ENCODE data around the gene CLIP4.

Gene CLIP4

DNA sequence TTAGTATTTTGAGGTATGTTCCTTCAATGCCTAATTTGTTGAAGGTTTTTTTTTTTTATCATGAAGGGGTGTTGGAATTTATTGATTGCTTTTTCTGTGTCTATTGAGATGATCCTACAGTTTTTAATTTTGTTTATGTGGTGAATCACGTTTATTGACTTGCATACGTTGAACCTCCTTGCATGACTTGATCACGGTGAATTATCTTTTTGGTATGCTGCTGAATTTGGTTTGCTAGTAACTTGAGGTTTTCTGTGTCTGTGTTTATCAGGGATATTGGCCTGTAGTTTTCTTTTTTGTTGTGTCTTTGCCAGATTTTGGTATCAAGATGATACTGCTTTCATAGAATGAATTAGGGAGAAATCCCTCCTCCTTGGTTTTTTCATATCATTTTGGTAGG lies 23.9 kb downstream of the CLIP4 start:
- no peak for DNase-seq

DNA sequence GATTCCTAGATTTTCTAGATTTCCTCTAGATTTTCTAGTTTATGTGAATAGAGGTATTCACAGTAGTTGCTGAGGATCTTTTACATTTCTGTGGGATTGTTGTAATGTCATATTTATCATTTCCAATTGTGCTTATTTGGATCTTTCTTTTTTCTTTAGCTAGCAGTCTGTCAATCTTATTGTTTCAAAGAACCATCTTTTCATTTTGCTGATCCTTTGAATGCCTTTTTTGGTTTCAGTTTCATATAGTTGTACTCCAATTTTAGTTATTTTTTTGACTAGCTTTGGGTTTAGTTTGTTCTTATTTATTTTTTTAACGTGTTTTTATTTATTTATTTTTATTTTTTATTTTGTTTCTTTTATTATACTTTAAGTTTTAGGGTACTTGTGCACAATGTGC lies 24.5 kb downstream of the CLIP4 start:
- no peak for DNase-seq

DNA sequence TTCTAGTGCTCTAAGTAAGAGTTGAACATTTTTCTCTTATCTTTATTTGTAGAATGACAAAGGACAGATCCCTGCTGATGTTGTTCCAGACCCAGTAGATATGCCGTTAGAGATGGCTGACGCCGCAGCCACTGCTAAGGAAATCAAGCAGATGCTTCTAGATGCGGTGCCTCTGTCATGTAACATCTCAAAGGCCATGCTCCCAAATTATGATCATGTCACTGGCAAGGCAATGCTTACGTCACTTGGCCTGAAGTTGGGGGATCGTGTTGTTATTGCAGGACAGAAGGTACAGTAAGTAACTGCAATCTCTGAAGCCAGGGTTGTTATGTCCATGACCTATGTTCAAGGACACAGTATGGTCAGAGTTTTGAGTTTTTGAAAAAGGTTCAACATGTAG lies 28.4 kb downstream of the CLIP4 start:
- DNase-seq = no peak

DNA sequence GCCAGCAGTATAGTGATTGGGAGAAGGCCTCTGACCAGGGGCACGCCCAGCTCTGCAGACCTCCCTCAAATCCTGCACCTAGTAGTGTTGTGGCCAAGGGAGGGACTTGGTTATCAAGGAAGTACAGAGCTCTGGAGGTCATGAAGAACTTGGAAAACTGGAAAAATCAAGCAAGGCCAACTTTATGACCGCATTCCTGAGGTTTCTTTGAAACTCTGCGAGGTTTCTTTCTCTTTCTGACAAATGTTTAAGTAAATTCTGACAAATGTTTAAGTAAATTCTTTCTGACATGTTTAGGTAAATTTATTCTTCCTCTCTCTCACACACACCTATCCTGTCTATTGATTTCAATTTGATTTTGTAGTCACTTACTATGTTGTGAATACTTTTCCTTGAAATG lies 31.0 kb downstream of the CLIP4 start:
- DNase-seq = no peak

DNA sequence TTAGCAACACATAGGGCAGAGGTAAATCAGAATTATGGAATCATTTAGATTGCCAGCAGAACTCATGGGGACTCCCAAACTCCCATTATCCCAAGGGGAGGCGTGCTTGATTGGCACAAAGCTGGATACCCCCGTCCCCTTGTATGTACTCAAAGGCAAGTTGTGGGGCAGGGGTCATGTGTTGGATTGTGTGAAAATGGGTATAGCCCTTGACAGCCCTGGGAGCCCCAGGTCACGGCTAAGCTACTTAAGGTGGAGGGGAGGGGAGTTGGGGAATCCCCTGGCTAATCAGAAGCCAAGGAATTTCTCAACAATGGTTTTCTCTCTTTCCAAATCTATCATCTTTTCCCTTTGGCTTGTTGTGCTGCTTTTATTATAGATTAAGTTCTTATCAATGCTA lies 32.7 kb downstream of the CLIP4 start:
- DNase-seq = no peak

DNA sequence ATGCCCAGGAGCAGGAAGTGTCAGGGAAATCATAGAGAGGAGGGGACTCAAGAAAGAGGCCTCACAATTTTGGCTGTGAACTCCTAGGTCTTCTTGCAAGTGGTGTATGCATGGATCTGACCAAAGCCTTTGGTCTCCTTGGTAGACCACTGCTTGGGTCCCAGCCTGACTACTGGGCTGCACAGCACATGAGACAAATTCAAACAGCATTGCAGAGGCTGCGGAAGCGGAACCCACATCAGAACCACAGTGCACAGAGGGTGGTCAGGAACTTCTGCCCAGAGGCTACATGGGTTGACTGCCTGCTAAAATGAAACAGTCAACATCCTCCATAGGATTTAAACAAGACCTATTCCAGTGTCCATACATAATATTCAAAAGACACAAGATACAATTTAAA lies 39.4 kb downstream of the CLIP4 start:
- DNase-seq = no peak

DNA sequence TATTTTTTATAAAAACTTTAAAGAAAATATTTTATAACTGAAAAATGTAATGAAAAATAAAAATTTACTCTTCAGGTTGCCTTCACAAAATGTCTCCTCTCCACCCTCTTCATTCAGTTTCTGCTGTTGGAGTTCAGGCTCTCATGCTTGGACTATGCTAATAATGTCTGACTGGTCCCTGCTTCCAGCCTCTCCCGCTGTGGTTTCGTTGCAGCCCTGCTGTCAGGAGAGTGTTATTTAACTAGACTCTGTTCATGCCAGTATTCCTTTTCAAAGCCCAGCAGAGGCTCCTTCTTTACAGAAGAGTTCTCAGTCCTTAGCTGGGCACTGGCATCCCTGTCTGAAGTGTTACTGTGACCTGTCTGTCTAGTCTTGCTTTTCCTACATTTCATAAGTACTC lies 40.4 kb downstream of the CLIP4 start:
- DNase-seq = no peak

DNA sequence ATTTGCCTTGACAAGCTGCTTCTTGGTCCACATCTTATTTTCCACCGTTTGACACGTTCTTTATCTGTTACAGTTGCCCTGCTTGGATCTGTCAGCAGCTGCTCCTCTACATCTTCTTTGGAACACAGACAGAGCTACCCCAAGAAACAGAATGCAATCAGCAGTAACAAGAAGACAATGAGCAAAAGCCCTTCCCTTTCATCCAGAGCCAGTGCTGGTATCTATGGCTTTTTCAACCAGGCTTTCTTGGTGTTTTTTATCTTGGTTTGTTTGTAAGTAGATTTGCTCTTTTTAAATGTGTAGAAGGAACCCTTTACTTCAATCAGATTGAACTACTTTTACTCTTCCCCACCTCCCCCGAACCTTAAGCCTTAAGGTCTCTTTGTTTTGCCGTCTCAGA lies 41.9 kb downstream of the CLIP4 start:
- no peak for DNase-seq

DNA sequence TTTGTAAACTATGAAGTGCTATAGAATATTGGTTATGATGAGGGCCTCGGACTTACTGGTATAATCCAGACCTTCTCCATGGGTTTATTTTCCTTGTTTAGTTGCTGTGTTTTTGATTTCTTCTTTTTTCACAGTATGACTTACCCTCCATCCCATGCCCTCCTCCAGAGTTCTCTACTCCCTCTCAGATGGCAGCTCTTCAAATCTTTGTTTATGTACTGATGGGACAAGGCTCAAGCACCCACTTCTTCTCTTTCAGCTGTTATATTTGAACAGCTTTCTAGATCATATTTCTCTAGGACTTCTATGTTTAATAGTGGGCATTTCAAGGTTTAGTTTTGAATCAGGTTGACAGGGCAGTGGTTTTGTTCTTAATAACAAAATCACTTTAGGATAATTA lies 43.9 kb downstream of the CLIP4 start:
- no peak for DNase-seq

DNA sequence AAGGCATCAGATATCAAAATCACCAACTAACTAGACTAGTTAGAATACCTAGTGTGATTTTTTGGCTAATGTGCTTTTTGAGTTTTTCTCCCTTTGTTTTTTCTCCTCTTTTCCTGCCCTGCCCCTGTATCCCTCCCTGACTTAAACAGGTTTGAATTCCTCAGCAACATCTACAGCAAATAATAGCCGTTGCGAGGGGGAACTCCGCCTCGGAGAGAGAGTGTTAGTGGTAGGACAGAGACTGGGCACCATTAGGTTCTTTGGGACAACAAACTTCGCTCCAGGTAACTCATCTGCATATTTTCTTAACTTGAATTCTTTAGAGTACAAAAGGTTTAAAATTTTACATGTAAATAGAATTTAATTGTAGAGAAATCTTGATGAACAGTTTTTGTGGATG lies 45.0 kb downstream of the CLIP4 start:
- no peak for DNase-seq

DNA sequence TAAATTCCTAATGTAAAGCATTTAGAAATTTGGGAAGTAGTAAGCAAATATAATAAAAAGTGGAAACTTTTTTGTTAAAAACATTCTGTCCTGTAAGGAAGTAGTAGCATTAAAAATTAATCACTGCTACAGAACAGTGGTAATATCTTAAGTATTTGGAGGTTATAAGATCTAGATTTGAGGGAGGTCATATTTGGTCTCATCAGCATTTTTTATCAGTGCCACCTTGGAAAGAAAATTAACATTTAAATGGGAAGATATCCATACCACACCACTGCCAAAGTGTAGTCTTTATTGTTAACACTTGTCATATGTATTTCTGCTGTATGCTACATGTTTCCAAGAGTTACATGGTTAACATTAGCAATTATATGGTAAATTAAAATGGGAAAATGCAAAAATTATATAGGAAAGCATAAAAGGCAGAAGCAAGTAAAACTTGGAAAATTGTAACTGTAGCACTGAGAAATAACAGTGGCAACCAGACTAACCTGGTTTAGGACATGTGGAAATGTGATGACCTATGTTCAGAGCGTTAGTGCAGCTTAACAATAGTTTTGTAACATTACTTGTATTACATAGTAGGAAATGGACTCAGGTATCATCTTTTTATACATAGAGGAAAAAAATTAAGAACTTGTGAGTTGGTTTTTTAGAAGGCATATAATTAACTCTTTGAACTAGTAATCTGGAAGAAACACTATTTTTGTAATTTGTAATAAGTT lies 47.2 kb downstream of the CLIP4 start:
- no peak for DNase-seq

DNA sequence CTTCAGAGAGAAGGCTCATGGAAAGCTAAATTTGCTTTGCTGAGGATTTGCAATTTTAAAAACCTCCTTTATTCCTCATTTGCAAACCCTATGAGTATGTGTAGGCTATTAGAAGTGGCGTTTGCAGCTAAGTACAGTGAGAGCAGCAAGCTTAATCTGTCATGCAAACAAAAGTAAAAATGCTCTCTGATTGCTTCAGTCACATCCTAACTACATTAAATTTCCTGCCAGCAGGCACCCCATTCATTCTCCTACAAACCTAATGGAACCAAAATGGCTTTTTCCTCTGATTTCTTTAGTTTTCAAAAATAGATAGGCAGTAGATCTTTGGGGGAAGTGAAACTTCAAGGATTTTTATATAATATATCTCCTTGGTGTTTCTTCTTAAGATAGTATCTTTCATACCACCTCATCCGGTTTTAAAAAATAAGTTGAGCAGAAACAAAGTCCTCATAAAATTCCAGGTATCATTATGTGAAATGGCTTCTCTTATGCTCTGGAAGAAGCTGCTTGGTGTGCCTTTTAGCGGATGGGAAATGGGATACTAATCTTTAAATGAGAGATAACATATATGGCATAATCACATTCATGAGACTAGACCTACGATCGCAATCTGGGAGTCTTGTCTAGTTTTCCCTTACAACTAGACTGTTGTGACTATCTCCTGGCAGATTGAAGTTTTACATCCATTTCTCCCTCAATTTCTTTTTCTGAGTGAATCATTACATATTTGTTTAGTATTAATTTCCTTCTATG lies 49.1 kb downstream of the CLIP4 start:
- no peak for DNase-seq

DNA sequence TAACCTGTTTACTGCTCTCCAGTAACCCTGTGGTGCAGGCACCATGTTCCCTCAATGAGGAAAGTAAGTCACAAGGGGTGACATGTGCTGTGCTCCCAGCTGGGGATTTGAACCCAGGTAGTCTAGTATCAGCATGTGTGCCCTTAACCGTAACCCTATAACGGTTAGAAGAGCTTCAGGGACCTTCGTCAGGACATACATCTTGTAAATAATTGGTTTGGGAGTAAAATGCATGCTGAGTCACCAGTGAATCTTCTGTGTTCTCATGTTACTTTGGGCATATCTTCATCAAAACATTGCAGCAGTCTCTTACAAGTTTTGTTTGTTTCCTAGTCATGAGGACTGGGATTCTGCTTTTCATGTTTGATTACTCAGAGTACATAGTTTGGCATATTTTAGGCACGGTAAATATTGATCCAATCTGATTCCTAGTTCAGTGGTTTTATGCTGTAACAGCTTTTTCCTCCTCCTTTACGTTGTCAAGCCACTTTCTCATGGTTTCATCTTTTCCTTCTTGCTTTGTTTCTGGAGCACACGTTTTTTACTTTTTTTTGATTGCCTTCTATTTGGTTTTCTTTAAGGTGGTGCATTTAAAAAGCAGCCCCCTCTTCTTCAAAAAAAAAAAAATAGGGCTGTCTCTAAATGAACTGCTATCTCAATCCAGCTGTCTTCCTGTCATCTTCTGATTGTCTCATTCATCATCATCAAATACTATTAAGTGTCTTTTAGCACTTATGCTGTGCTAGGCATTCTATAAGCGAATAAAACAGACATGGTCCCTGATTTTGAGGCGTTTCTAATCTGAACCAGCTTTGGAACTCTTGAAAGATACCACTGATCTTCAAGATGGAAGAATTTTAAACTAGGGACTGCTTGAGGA lies 50.4 kb downstream of the CLIP4 start:
- no peak for DNase-seq

DNA sequence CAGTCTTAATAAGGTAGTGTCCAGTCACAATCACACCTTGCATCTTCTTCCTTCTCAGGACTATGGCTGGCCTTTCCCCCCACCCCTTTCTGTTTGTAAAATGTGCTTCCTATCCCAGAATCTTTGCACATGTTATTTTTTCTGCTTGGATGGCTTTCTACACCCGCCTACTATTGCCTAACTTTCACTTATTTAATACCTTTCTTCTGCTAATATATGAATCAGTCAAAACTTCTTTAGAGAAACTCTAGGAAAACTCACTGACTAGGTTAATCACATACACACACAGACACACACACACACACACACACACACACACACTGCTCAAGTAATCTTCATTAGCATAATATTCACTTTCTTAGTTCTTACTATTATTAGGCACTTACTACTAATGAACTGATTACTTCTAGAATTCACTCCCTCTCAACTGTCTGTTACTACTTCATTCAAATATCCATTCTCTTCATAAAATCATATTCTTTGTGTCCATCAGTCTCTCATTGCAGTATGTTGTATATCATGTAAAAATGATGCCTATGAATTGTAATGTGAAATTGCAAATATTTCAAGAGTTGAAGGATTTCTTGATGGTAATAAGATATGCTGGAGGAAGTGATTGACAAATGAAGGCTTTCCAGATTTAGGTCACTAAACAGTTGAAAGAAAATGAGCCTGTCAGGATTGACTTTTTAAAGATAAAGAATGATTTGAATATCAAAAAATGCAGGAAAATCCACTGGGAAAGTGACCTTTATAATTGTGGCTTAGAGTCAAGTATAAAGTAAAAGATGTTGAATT lies 51.2 kb downstream of the CLIP4 start:
- no peak for DNase-seq

DNA sequence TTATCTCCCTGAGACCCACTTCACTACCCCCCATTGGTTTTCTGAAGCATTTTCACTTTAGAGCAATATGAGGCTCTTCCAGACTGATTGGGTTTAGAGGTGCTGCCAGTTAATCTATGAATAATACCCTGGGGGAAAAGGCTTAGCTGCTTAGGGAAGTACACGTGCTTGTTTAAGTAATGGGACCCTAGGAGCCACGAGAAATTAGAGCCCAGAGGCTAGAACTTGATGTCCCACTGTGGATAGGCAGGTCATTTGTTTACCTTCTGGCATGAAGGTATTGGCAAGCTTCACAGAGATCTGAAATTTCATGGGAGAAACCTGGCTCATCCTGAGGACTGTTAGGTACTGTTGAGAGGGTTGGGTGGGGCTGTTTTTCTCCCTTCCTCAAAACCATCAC lies 59.7 kb downstream of the CLIP4 start:
- DNase-seq = no peak

DNA sequence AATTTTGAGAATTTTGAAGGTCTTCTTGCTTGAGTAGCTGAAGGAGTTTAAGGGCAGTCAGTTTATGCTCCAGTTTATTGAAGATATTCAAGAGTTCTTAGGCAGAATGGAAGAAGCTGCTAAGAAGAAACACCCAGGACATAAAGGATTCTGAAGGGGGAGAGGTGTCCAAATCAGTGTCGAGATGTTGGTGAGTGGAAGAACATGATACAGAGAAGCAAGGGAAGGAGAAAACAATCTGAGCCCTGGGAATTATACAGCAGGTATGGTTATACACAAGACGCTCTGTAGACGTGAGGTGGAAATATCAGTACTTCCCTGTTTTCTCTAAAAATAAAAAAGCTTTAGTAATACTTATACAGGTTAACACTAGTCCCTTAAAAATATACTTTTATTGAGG lies 60.1 kb downstream of the CLIP4 start:
- no peak for DNase-seq

DNA sequence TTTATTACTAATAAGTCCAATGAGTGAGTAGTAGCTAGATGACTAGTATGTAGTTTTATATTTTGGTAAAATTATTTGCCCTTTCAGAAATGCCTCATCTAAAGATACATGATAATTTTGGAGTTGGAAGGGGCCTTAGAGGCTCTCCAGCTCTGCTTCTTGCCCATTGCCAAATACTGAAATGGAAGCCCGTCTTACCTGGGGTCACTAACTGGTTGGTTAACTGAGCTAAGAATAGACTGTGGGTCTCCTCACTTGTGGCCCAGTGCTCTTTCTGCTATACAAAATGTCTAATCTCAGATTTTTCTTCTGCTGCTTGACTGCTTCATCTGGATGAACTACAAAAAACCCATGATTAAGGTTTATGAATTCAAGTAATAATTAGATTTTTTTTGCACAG lies 67.1 kb downstream of the CLIP4 start:
- DNase-seq = no peak

DNA sequence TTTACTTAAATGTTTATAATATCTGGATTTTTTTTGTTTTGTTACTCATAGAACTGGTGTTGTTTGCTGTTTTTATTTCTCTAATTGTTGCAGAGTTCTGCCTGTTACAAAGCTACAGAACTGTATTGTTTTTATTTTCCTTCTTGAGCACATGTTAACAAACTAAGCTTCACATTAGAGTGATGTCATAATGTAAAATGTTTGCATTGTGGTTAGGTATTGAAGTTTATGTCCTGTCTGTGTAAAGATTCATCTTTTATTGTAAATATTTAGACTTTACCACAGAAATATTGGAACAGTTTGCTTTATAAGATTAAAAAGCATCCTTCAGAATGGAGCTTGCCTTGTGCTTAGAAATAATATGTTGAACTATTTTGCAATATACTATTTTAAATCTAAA lies 67.7 kb downstream of the CLIP4 start:
- no peak for DNase-seq

DNA sequence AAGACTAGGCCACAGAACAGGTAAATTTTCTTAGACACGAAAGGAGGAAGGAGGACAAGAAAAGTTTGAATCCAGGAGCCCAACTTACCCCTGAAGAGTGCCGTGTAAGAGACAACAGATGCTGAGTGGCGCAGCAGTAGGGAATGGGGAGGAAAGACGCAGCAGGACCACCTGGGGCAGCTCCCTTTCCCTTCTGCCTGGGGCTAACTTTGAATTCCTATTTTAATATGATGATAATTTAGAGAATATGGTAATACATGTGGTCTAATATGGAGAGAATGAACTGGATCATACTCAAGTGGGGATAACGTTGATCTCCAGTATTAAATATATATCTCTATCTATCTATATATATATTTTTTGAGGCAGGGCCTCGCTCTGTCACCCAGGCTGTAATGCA lies 69.3 kb downstream of the CLIP4 start:
- no peak for DNase-seq

DNA sequence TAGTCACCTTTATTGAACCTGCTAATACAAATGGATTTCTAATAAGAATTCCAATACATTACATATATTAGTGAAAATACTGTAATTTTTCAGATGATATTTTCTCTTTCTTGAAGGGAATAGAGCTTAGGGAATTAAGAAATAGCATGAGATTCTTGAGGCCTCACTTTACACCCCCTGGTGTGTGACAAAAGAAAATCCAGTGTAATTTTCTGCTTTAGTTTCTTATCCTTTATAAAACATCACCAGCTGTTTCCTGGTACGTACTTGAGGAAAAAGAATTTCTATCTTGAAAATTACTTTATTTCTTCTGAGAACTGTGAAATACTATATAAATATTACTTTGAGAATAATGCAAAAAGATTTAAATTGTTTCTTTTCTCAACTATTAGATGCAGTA lies 71.6 kb downstream of the CLIP4 start:
- DNase-seq = no peak

DNA sequence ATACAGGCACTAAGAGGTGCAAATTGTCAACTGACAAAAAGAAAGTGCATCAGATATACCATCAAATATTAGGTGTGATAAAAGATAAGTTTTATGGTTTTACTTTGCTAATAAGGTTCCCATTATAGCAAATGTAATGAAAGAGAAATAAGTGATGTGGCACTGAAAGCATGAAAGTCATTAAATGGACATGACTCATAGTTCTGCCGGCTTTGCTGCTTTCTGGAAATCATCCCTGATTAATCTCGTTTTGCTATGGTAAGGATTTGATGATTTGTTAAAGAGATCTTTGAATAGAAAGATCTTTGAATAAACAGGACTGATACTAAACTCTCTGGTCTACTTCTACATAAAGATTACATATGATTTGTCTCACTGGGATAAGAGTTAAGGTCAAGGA lies 72.7 kb downstream of the CLIP4 start:
- no peak for DNase-seq

DNA sequence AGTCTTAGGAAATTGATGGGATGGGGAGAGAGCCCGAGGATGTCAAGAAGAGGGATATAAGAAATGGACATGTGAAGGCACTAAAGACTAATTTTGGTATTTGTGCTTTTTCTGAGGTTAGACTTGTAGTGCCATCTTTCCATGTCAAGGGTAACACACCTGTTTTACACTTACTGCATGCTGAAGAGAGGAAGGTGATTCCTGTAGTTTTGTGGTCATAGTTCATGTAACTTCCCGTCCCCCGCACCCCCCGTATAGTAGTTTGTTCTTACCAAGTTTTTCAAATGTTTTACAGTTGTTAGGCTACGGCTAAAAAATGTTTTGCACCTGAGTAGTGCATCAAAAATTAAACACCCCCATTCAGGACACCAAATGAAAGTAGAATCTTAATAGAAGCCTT lies 73.8 kb downstream of the CLIP4 start:
- no peak for DNase-seq

DNA sequence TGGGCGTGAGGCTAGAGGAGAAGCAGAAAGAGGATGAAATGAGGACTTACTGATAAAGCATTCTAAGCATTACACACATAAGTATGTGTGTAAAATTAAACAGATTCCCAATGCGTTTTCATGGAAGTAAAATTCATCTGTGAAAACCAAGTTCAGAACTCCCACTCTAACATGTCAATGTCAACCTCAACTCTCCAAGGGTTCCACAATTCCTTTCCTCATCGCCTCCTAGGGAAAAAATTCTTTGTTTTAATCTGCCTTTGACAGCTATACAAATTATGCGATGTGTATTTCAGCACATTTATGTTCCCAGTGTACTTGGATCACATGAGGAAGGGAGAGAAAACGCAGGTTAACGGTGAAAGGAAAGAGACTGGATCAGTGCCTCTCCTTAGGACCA lies 76.6 kb downstream of the CLIP4 start:
- no peak for DNase-seq
